ENCODE data around the gene ZNF592. TPM values are rescaled to one million over a fixed set of nuclear protein-coding genes. Genes with fewer than 3 reads are reported as not detected.

The ZNF592 gene
- total and polyA plus RNA-seq, 9 of the 15 experiments (the other 6 are each of a cell fraction or from before 2014, with no cell fraction given), result 0.88 to 23.8 (median 7.4) TPM

DNA sequence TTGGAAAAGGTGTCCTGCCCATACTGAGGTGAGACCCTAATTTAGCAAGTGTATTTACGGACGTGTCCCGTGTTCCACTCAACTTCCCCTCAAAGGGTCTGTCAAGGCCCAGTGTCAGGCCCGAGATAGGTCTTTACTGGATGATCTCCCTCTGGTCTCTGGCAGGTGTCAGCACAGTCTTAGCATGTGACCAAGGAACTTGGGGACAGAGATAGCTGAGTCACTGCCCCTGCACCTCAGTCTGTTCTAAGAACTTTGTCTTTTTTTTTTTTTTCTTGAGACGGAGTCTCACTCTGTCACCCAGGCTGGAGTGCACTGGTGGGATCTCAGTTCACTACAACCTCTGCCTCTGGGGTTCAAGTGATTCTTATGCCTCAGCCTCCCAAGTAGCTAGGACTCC is 36.7 kb downstream of the ZNF592 start (continued):
- TF ChIP-seq KLF1 (tag; IDR thresholded peaks at IDR 0.05) (no peak), MAFF (IDR thresholded peaks at IDR 0.05; ENCODE audit: low read length) (peak; percentile 58), POLR2A (conservative IDR thresholded peaks at IDR 0.05) (no peak), ASH1L (IDR thresholded peaks at IDR 0.05; ENCODE audit: borderline replicate concordance, low read depth, partially characterized antibody) (no peak), ZFP36 (IDR thresholded peaks at IDR 0.05; ENCODE audit: low read depth, low read length, partially characterized antibody) (no peak), CBX2 (IDR thresholded peaks at IDR 0.05; ENCODE audit: insufficient read depth, low read length, poor library complexity, severe bottlenecking) (no peak), SMARCB1 (IDR thresholded peaks at IDR 0.05; ENCODE audit: insufficient read length, low read depth) (no peak), MTA1 (IDR thresholded peaks at IDR 0.05; ENCODE audit: borderline replicate concordance) (no peak), BRCA1 (IDR thresholded peaks at IDR 0.05) (no peak), BRCA1 (CRISPR knock-in tag; IDR thresholded peaks at IDR 0.05) (no peak), SMC3 (conservative IDR thresholded peaks at IDR 0.05; ENCODE audit: insufficient read depth, low read depth, low read length) (no peak), STAG1 (CRISPR knock-in tag; IDR thresholded peaks at IDR 0.05; ENCODE audit: borderline replicate concordance) (no peak), ZBTB7A (IDR thresholded peaks at IDR 0.05; ENCODE audit: borderline replicate concordance, control insufficient read depth, low read depth, low read length) (no peak), NFE2 (IDR thresholded peaks at IDR 0.05; ENCODE audit: low read depth) (peak; percentile 82)
- TF ChIP-seq, protein P1, sequence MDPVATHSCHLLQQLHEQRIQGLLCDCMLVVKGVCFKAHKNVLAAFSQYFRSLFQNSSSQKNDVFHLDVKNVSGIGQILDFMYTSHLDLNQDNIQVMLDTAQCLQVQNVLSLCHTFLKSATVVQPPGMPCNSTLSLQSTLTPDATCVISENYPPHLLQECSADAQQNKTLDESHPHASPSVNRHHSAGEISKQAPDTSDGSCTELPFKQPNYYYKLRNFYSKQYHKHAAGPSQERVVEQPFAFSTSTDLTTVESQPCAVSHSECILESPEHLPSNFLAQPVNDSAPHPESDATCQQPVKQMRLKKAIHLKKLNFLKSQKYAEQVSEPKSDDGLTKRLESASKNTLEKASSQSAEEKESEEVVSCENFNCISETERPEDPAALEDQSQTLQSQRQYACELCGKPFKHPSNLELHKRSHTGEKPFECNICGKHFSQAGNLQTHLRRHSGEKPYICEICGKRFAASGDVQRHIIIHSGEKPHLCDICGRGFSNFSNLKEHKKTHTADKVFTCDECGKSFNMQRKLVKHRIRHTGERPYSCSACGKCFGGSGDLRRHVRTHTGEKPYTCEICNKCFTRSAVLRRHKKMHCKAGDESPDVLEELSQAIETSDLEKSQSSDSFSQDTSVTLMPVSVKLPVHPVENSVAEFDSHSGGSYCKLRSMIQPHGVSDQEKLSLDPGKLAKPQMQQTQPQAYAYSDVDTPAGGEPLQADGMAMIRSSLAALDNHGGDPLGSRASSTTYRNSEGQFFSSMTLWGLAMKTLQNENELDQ (CRISPR knock-in tag; IDR thresholded peaks at IDR 0.05; ENCODE audit: borderline replicate concordance), result no peak
- TF ChIP-seq, protein P2, sequence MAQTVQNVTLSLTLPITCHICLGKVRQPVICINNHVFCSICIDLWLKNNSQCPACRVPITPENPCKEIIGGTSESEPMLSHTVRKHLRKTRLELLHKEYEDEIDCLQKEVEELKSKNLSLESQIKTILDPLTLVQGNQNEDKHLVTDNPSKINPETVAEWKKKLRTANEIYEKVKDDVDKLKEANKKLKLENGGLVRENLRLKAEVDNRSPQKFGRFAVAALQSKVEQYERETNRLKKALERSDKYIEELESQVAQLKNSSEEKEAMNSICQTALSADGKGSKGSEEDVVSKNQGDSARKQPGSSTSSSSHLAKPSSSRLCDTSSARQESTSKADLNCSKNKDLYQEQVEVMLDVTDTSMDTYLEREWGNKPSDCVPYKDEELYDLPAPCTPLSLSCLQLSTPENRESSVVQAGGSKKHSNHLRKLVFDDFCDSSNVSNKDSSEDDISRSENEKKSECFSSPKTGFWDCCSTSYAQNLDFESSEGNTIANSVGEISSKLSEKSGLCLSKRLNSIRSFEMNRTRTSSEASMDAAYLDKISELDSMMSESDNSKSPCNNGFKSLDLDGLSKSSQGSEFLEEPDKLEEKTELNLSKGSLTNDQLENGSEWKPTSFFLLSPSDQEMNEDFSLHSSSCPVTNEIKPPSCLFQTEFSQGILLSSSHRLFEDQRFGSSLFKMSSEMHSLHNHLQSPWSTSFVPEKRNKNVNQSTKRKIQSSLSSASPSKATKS (CRISPR knock-in tag; IDR thresholded peaks at IDR 0.05), result no peak
- TF ChIP-seq, protein P3, sequence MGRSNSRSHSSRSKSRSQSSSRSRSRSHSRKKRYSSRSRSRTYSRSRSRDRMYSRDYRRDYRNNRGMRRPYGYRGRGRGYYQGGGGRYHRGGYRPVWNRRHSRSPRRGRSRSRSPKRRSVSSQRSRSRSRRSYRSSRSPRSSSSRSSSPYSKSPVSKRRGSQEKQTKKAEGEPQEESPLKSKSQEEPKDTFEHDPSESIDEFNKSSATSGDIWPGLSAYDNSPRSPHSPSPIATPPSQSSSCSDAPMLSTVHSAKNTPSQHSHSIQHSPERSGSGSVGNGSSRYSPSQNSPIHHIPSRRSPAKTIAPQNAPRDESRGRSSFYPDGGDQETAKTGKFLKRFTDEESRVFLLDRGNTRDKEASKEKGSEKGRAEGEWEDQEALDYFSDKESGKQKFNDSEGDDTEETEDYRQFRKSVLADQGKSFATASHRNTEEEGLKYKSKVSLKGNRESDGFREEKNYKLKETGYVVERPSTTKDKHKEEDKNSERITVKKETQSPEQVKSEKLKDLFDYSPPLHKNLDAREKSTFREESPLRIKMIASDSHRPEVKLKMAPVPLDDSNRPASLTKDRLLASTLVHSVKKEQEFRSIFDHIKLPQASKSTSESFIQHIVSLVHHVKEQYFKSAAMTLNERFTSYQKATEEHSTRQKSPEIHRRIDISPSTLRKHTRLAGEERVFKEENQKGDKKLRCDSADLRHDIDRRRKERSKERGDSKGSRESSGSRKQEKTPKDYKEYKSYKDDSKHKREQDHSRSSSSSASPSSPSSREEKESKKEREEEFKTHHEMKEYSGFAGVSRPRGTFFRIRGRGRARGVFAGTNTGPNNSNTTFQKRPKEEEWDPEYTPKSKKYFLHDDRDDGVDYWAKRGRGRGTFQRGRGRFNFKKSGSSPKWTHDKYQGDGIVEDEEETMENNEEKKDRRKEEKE (IDR thresholded peaks at IDR 0.05; ENCODE audit: borderline replicate concordance in 1 of 2, control insufficient read depth in 1 of 2, low read depth in 2 of 2, low read length in 1 of 2), result no peak
- TF ChIP-seq, protein P4, sequence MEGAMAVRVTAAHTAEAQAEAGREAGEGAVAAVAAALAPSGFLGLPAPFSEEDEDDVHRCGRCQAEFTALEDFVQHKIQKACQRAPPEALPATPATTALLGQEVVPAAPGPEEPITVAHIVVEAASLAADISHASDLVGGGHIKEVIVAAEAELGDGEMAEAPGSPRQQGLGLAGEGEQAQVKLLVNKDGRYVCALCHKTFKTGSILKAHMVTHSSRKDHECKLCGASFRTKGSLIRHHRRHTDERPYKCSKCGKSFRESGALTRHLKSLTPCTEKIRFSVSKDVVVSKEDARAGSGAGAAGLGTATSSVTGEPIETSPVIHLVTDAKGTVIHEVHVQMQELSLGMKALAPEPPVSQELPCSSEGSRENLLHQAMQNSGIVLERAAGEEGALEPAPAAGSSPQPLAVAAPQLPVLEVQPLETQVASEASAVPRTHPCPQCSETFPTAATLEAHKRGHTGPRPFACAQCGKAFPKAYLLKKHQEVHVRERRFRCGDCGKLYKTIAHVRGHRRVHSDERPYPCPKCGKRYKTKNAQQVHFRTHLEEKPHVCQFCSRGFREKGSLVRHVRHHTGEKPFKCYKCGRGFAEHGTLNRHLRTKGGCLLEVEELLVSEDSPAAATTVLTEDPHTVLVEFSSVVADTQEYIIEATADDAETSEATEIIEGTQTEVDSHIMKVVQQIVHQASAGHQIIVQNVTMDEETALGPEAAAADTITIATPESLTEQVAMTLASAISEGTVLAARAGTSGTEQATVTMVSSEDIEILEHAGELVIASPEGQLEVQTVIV (CRISPR knock-in tag; IDR thresholded peaks at IDR 0.05; ENCODE audit: borderline replicate concordance), result no peak

All from K562 (cell line).